ENCODE data around the gene HPCAL1.

- TF ChIP-seq CTCF (IDR thresholded peaks at IDR 0.05), result peak; percentile 83 to 96 (median 94)
- TF ChIP-seq POLR2A (IDR thresholded peaks at IDR 0.05), result no peak
- TF ChIP-seq POLR2AphosphoS5 (IDR thresholded peaks at IDR 0.05), result no peak
These were observed 132.4 kb downstream of the HPCAL1 start for GRCh38 chr2:10434886-10435819.

Measured in prostate gland (tissue), 2 donors.